Spleen (tissue), 7 donors: ENCODE results near the gene ST6GALNAC5.

Experiments
- POLR2A ChIP-seq, 3 donors: fragments of 450-650 bp; IDR thresholded peaks; one replicate each; pipeline ENCODE4 v1.5.1; 2017; ENCODE audit warnings: antibody characterized with exemption in 3 of 3, mild to moderate bottlenecking in 1 of 3
- POLR2AphosphoS5 ChIP-seq, 3 donors: sonication (generic); formaldehyde crosslinking; IDR thresholded peaks; one replicate each; pipeline ENCODE4 v1.5.1; 2017; ENCODE audit warnings: antibody characterized with exemption in 3 of 3
- TF ChIP-seq, protein P1 (sequence below), 11 experiments: fragments of 200-600 bp in 7 of 11; fragments of 450-650 bp in 4 of 11; sonication (generic) in 4 of 11; IDR thresholded peaks in 8 of 11; conservative IDR thresholded peaks in 3 of 11; 1 replicate in 7 of 11; 2 replicates in 4 of 11; pipeline versions ENCODE4 v1.4.0 to v1.8.0; 2016 to 2021; ENCODE audit warnings: antibody characterized with exemption in 11 of 11, inconsistent platforms in 4 of 11, mild to moderate bottlenecking in 1 of 11
- donor health status: DM: no; HTN: no; CAD: no; lungs with moderate emphysema.
- donor health status: DM: no; HTN: no; CAD: no.
- donor health status: DM: no; HTN: no; CAD: no.

DNA sequence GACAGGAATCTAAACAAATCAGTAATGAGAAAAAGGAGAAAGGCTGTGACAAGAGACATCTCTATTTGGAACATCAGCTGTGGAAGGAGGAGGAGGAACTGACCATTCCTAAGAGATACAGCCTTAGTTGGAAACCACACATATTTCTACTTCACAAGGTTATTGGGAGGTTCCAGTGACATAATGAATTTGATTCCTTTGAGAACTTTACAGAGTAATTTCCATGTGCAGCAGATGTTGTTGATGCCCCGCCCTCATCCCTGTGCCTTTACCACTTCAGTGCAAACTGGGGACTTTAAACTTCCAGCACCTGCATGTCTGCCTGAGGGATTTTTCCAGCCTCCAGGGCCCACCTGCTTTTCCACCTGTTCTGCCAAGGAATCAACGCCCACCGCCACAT, 9.3 kb upstream of the ST6GALNAC5 start:
- TF ChIP-seq POLR2A (IDR thresholded peaks at IDR 0.05) (no peak), POLR2AphosphoS5 (IDR thresholded peaks at IDR 0.05) (no peak)
- TF ChIP-seq, protein P1, sequence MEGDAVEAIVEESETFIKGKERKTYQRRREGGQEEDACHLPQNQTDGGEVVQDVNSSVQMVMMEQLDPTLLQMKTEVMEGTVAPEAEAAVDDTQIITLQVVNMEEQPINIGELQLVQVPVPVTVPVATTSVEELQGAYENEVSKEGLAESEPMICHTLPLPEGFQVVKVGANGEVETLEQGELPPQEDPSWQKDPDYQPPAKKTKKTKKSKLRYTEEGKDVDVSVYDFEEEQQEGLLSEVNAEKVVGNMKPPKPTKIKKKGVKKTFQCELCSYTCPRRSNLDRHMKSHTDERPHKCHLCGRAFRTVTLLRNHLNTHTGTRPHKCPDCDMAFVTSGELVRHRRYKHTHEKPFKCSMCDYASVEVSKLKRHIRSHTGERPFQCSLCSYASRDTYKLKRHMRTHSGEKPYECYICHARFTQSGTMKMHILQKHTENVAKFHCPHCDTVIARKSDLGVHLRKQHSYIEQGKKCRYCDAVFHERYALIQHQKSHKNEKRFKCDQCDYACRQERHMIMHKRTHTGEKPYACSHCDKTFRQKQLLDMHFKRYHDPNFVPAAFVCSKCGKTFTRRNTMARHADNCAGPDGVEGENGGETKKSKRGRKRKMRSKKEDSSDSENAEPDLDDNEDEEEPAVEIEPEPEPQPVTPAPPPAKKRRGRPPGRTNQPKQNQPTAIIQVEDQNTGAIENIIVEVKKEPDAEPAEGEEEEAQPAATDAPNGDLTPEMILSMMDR (IDR thresholded peaks at IDR 0.05 in 8 of 11, conservative IDR thresholded peaks at IDR 0.05 in 3 of 11), result no peak
